ENCODE results near the gene RAD51C.

RAD51C gene

DNA sequence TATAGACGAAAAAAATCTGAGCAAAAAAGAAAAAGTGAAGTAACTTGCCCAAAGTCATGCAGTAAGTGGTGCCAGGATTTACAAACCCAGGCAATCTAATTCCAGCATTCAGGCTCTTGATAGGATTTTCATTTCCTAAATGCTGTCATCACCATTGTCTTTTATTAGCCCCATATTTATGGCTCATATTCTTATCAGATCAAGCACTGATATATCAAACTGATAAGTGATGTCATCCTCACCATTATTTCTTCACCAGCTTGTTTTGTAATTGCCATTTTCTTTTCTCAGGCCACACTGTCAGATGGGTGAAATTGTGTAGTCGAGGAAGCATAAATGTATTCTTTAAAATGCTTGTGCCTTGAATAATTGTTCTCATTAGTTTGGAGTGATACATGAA lies 1.3 kb downstream of the RAD51C start:
- 0 out of 2 replicates have a peak overlapping the region, but pooled peaks have one; percentile 19 for H3K27ac ChIP-seq
- H3K9me3 ChIP-seq (ENCODE audit: low read depth, low read length), result no peaks in the 10 kb centered on the region
- DNase-seq (ENCODE audit: low read depth, low spot score), result no peak
- peak overlapping the region; percentile 89 for H3K4me3 ChIP-seq
- peaks cover 15% of the 10 kb centered on the region for H3K36me3 ChIP-seq (ENCODE audit: insufficient read depth, low read length)
- TF ChIP-seq FOXP2 (optimal IDR thresholded peaks at IDR 0.05; ENCODE audit: control extremely low read depth, extremely low read length, insufficient read depth) (no peak), POLR2AphosphoS5 (IDR thresholded peaks at IDR 0.05; ENCODE audit: borderline replicate concordance, low read depth, low read length) (no peak), EZH2 (IDR thresholded peaks at IDR 0.05) (no peak)
- H3K9ac ChIP-seq (ENCODE audit: insufficient read length), result peak overlapping the region; percentile 87

DNA sequence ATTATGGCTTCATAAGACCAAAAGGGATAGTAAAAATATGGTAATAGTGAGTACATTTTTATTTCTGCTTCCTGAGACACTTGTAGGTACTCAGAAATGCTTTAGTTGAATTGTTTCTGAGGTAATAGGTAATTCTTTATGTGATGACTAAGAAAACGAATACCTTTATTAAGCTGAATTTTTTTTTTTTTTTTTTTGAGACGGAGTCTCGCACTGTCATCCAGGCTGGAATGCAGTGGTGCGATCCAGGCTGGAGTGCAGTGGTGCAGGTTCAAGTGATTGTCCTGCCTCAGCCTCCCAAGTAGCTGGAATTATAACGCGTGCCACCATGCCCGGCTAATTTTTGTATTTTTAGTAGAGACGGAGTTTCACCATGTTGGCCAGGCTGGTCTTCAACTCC lies 1.9 kb downstream of the RAD51C start:
- DNase-seq (ENCODE audit: low read depth, low spot score), result no peak
- Histone ChIP-seq H3K9me3 (ENCODE audit: low read depth, low read length) (no peaks in the 10 kb centered on the region), H3K9ac (ENCODE audit: insufficient read length) (peak overlapping the region; percentile 87), H3K36me3 (ENCODE audit: insufficient read depth, low read length) (peaks cover 19% of the 10 kb centered on the region), H3K27ac (0 out of 2 replicates have a peak overlapping the region, but pooled peaks have one; percentile 19), H3K4me3 (peak overlapping the region; percentile 89)
- TF ChIP-seq FOXP2 (optimal IDR thresholded peaks at IDR 0.05; ENCODE audit: control extremely low read depth, extremely low read length, insufficient read depth) (no peak), POLR2AphosphoS5 (IDR thresholded peaks at IDR 0.05; ENCODE audit: borderline replicate concordance, low read depth, low read length) (no peak), EZH2 (IDR thresholded peaks at IDR 0.05) (no peak)

DNA sequence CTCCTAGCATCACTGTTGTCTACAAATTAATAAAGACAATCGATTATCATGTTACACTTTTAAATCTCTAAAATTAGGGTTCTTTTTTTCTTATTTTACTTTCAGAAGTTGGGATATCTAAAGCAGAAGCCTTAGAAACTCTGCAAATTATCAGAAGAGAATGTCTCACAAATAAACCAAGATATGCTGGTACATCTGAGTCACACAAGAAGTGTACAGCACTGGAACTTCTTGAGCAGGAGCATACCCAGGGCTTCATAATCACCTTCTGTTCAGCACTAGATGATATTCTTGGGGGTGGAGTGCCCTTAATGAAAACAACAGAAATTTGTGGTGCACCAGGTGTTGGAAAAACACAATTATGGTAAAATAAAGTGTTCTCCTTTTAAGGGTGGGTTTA lies 2.4 kb downstream of the RAD51C start:
- H3K36me3 ChIP-seq (ENCODE audit: insufficient read depth, low read length), result peaks cover 24% of the 10 kb centered on the region
- no peak for DNase-seq (ENCODE audit: low read depth, low spot score)
- H3K27ac ChIP-seq, result no peak overlapping the region
- H3K9me3 ChIP-seq (ENCODE audit: low read depth, low read length), result no peaks in the 10 kb centered on the region
- no peak overlapping the region for H3K4me3 ChIP-seq
- TF ChIP-seq POLR2AphosphoS5 (IDR thresholded peaks at IDR 0.05; ENCODE audit: borderline replicate concordance, low read depth, low read length), result no peak
- TF ChIP-seq EZH2 (IDR thresholded peaks at IDR 0.05), result no peak
- no peak overlapping the region for H3K9ac ChIP-seq (ENCODE audit: insufficient read length)

DNA sequence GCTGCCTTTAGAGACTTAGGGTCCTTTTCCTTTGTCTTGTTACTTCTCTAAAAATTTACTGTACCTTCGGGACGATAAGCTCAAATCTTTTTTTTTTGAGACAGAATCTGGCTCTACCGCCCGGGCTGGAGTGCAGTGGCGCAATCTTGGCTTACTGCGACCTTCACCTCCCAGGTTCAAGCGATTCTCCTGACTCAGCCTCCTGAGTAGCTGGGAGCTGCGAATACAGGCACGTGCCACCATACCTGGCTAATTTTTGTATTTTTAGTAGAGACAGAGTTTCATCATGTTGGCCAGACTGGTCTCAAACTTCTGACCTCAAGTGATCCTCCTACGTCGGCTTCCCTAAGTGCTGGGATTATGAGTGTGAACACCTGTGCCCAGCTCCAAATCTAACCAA lies 7.4 kb downstream of the RAD51C start:
- peaks cover 41% of the 10 kb centered on the region for H3K36me3 ChIP-seq (ENCODE audit: insufficient read depth, low read length)
- no peak overlapping the region for H3K4me3 ChIP-seq
- no peak for DNase-seq (ENCODE audit: low read depth, low spot score)
- H3K9me3 ChIP-seq (ENCODE audit: low read depth, low read length), result no peaks in the 10 kb centered on the region
- TF ChIP-seq POLR2AphosphoS5 (IDR thresholded peaks at IDR 0.05; ENCODE audit: borderline replicate concordance, low read depth, low read length) (no peak), EZH2 (IDR thresholded peaks at IDR 0.05) (no peak), FOXP2 (optimal IDR thresholded peaks at IDR 0.05; ENCODE audit: control extremely low read depth, extremely low read length, insufficient read depth) (no peak)
- H3K9ac ChIP-seq (ENCODE audit: insufficient read length), result no peak overlapping the region
- H3K27ac ChIP-seq, result no peak overlapping the region

DNA sequence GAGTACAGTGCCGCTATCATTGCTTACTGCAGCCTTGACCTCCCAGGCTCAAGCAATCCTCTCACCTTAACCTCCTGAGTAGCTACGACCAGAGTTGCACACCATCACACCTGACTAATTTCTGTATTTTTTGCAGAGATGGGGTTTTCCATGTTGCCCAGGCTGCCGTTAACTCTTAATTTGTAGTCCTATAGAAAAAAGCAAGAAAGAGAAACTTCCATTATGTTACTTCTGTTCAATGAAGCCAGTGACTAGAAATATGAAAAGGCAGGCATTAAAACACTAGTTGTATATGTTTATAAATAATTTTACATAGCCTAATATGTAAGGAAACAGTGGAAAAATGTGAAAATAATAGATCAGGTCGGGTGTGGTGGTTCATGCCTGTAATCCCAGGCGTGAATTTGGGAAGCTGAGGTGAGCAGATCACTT lies 9.7 kb downstream of the RAD51C start:
- DNase-seq (ENCODE audit: low read depth, low spot score), result no peak
- Histone ChIP-seq H3K4me3 (no peak overlapping the region), H3K36me3 (ENCODE audit: insufficient read depth, low read length) (peaks cover 28% of the 10 kb centered on the region), H3K27ac (no peak overlapping the region), H3K9me3 (ENCODE audit: low read depth, low read length) (no peaks in the 10 kb centered on the region), H3K9ac (ENCODE audit: insufficient read length) (no peak overlapping the region)
- TF ChIP-seq EZH2 (IDR thresholded peaks at IDR 0.05), result no peak
- TF ChIP-seq FOXP2 (optimal IDR thresholded peaks at IDR 0.05; ENCODE audit: control extremely low read depth, extremely low read length, insufficient read depth), result no peak
- TF ChIP-seq POLR2AphosphoS5 (IDR thresholded peaks at IDR 0.05; ENCODE audit: borderline replicate concordance, low read depth, low read length), result no peak

DNA sequence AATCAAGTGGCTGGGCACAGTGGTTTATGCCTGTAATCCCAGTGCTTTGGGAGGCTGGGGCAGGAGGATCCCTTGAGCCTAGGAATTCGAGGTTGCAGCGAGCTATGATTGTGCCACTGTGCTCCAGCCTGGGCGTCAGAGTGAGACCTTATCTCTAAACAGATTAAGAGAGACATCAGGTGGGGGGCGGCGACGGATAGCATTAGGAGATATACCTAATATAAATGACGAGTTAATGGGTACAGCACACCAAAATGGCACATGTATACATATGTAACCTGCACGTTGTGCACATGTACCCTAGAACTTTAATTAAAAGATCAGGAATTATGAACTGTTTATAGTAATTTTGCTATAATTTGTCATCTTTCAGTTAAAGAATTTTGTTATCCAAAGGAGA lies 10.3 kb downstream of the RAD51C start:
- TF ChIP-seq POLR2AphosphoS5 (IDR thresholded peaks at IDR 0.05; ENCODE audit: borderline replicate concordance, low read depth, low read length) (no peak), FOXP2 (optimal IDR thresholded peaks at IDR 0.05; ENCODE audit: control extremely low read depth, extremely low read length, insufficient read depth) (no peak), EZH2 (IDR thresholded peaks at IDR 0.05) (no peak)
- DNase-seq (ENCODE audit: low read depth, low spot score), result no peak
- Histone ChIP-seq H3K4me3 (no peak overlapping the region), H3K9me3 (ENCODE audit: low read depth, low read length) (no peaks in the 10 kb centered on the region), H3K27ac (no peak overlapping the region), H3K9ac (ENCODE audit: insufficient read length) (no peak overlapping the region), H3K36me3 (ENCODE audit: insufficient read depth, low read length) (peaks cover 28% of the 10 kb centered on the region)

DNA sequence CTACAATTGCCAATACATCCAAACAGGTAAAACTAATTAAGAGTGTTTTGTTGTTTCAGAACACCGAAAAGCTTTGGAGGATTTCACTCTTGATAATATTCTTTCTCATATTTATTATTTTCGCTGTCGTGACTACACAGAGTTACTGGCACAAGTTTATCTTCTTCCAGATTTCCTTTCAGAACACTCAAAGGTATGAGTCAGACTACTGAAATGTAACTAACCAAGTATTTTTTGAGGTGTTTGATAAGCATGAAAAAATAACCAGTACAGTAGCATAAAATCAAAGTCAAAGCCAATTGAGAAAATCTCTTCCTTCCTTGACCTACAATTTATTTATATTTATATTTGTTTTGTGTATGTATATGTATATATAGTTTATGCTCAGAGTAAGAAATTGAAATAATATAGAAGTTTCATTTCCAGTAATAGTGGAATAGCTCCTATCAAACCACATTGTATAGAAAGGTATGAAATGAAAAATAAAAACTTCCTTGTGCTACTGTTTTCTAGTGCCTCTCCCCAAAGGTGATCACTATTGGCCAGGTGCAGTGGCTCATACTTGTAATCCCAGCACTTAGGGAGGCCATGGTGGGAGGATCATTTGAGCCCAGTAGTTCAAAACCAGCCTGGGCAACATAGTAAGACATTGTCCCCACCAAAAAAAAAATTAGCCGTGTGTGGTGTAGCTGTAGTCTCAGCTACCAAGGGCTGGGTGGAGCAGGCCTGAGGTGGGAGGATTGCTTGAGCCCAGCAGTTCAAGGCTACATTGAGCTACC lies 10.9 kb downstream of the RAD51C start:
- no peak overlapping the region for H3K27ac ChIP-seq
- H3K9me3 ChIP-seq (ENCODE audit: low read depth, low read length), result no peaks in the 10 kb centered on the region
- H3K4me3 ChIP-seq, result no peak overlapping the region
- H3K36me3 ChIP-seq (ENCODE audit: insufficient read depth, low read length), result peaks cover 28% of the 10 kb centered on the region
- TF ChIP-seq POLR2AphosphoS5 (IDR thresholded peaks at IDR 0.05; ENCODE audit: borderline replicate concordance, low read depth, low read length), result no peak
- no peak for TF ChIP-seq EZH2 (IDR thresholded peaks at IDR 0.05)
- TF ChIP-seq FOXP2 (optimal IDR thresholded peaks at IDR 0.05; ENCODE audit: control extremely low read depth, extremely low read length, insufficient read depth), result no peak
- no peak for DNase-seq (ENCODE audit: low read depth, low spot score)
- no peak overlapping the region for H3K9ac ChIP-seq (ENCODE audit: insufficient read length)

DNA sequence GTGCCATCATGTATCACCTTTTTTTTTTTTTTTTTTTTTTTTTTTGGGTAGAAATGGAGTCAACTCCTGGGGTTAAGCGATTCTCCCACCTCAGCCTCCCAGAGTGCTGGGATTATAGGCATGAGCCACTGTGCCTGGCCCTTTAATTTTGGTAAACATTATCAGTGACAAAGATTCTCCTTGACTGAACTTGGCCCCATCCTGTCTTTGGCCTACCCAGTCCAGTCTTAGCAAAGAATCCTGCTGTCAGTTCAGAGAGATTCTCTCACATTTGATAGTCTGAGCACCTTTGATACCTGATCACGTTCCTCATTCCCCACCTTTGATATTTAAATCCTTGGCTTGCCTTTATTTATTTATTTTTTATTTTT lies 11.5 kb downstream of the RAD51C start:
- Histone ChIP-seq H3K27ac (no peak overlapping the region), H3K36me3 (ENCODE audit: insufficient read depth, low read length) (peaks cover 28% of the 10 kb centered on the region), H3K4me3 (no peak overlapping the region), H3K9me3 (ENCODE audit: low read depth, low read length) (no peaks in the 10 kb centered on the region), H3K9ac (ENCODE audit: insufficient read length) (no peak overlapping the region)
- no peak for TF ChIP-seq FOXP2 (optimal IDR thresholded peaks at IDR 0.05; ENCODE audit: control extremely low read depth, extremely low read length, insufficient read depth)
- DNase-seq (ENCODE audit: low read depth, low spot score), result no peak

Data from SK-N-MC (cell line).